Raji (cell line): Measurements from ENCODE around the gene SLC4A4.

Source experiments
- POLR2A ChIP-seq: IDR thresholded peaks from 2 replicates; pipeline ENCODE4 v1.6.1; 2011; ENCODE audit warnings: low read depth, low read length, control low read depth; ENCODE audit not compliant: insufficient read depth

SLC4A4 gene

DNA sequence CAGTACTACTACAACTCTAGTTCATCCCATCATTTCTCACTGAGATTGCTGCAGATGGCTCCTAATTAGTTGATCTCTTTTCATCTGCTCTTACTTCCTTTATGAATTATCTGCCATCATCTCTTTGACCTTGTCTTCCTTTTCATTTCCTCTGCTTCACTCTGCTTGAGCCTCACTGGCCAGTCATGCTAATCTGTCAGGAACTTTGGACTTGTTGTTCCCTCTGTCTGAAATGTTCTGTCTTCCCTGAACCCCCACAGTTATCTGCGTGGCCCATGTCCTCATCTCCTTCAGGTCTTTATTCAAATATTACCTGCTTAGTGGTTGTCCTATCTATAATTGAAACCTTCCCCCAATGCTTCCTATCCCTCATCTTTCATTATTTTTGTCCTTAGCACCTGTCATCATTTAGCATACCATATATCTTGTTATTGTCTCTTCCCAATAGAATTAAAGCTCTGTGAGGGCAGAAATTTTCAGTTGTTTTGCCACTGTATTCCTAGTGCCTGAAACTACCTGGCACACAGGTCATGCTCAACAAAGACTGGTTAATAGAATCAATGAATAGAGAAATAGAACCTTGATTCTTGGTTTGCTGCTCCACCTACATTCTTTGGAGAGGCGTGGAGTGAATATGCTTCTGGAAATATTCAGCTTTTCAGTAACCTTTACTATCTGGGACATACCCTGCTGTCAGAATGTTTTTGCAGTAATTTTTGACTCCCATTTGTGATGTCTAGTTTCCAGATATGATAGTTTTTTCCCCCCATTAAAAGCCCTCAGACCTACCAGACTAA lies 5.0 kb downstream of the SLC4A4 start:
- TF ChIP-seq POLR2A, result no peak

GRCh38 chr4:71346710-71347109 lies 7.9 kb downstream of the SLC4A4 start:
- no peak for TF ChIP-seq POLR2A

- TF ChIP-seq POLR2A, result no peak
These were observed 9.8 kb downstream of the SLC4A4 start for GRCh38 chr4:71348586-71348985.

DNA sequence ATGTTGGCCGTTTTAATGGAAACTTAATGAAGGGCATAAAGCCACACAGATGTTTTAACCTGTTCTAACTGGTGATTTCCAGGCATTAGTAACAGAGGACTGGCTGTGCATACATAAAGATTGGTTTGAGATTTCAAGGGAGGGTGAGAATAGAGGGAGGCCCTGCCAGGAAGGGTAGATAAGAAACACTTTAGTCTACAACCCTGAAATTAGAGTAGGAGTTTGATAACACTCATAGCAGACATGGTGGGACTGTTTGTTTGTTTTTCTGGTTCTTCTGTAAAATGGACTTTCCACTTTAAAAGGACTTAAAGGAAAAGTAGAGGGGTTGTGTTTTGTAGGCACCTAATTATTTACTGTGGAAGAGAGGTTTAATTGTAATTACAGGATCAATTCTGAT lies 16.2 kb downstream of the SLC4A4 start:
- TF ChIP-seq POLR2A, result no peak

- no peak for TF ChIP-seq POLR2A
These were observed 17.2 kb downstream of the SLC4A4 start for GRCh38 chr4:71355971-71356370.

DNA sequence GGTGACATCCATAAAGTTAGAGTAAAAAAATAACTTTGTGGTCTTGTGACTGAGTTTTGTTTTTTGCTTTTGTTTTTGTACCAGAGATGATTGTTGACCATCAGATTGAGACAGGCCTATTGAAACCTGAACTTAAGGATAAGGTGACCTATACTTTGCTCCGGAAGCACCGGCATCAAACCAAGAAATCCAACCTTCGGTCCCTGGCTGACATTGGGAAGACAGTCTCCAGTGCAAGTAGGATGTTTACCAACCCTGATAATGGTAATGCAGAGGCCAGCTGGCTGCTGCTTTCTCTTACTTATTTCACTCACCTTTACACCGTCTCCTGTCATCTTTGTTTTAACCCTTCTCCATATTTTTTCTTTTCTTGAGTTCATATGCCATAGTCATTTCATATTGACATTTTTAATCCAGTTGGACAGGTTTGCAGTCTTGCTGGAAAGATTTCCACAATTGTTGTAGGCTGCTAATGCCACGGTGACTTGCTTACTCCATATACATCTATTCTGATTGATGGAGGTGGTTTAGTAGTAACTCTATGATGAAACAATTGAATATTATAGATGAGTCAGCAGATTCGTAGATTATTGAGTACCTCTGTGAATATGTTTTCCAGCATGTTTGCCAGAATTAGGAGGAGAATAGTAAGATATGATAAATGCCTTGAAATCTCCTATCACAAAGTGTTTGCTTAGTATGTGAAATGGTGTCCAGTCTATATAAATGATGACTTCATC lies 18.3 kb downstream of the SLC4A4 start:
- TF ChIP-seq POLR2A, result no peak

DNA sequence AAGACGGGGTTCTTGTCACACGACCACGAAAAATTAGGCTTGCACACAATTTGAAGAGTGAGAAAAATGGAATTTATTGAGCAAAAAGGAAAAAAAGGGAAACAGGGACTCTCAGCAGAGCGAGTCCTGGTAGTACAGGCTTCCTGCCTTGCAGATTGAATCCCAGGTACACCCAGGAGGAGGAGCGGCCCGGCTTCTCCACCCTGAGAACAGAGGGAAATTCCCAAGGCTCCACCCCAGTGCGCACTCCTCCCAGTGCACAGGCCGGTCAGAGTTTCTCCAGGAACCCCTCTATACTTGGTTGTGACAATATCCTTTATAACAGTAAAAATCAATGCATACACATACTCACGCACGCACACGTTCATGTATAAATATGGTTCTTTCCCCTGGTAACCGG lies 22.0 kb downstream of the SLC4A4 start:
- TF ChIP-seq POLR2A, result no peak

DNA sequence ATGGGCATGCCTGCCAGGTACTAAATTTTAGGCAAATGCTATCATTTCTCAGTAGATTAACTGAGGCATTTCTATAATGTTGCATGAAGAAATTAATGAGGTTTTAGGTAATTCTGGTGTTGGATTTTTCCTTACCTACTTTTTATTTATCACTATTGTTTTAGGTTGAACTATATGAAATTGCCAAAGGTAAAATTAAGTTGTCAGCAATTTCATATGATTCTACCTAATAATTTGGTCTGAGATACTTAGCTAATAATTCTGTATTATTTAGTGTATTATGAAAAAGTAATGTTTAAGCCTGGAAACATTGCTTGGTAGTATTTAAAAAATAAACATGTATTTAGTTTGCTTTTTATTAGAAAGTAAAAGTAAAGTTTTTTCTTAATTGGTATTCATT lies 22.7 kb downstream of the SLC4A4 start:
- TF ChIP-seq POLR2A, result no peak

DNA sequence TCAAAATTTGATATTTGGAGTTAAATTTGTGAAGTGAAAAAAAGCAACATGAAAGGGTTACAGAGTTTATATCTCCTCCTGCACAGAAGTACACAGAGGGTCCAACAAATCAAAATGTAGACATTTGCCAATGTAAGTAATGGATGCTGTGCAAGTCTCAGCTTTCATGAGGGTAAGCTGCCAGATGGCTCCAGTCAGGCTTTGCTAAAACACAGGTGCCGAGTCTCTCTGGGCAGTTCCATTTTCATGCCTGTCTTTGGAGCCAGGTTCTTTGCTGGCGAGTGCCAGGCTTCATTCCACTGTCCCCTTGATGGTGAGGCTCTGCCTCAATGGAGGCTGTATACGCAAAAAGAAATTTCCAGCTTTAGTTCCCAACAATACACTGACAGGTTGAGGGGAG lies 27.9 kb downstream of the SLC4A4 start:
- TF ChIP-seq POLR2A, result no peak

DNA sequence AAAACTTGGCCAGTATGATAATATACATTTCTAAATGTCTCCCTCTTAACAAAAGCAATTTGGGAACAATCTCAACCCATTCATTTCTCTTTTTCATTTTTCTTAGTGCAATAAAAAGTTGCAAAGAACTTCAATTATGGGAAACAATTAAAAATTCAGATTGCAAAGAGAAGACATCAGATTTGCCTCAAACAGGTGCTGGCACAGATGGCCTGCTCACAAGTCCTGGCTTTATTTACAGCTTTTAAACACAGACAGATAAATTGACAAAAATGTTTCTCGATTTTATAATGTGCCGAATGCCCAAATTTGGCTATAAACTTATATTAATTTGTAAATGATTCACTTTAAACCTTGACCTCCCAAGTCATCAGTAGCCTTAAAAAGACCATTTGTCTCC lies 28.7 kb downstream of the SLC4A4 start:
- TF ChIP-seq POLR2A, result no peak

DNA sequence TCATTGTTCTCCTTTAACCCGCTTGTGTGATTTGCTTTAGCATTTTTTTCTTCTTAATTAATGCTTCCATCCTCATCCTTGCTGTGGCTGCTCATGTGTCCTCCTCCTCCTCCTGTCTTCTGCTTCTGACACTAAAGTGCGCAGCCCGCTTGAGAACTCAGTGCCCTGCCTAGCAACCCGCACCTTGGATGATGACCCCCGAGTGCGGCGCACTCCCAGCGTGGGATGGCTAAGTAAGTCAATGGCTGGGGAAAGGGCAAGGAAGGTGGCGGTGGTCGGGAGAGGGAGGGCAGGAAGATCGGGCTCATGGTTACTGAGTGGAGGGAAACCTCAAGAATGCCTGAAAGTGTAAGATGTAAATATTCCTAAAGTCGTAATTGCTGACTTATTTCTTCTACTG lies 30.1 kb downstream of the SLC4A4 start:
- no peak for TF ChIP-seq POLR2A

DNA sequence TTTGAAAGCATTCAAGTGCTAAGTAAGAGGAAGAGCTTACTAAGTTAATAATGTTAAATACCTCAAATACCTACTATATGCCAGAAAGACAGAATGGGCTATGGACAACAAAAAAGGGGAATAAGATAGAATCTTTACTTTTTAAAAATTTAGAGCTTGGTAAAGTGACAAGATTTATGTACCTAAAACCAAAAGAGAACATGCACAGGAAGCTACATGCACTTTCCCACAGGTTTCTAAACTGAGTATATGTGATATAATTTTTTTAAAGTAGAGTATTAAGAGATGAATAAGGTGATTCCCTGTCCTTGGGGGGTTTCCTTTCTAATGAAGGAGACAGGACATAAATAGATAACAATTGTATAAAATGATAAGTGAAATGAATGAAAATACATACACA lies 30.7 kb downstream of the SLC4A4 start:
- no peak for TF ChIP-seq POLR2A

DNA sequence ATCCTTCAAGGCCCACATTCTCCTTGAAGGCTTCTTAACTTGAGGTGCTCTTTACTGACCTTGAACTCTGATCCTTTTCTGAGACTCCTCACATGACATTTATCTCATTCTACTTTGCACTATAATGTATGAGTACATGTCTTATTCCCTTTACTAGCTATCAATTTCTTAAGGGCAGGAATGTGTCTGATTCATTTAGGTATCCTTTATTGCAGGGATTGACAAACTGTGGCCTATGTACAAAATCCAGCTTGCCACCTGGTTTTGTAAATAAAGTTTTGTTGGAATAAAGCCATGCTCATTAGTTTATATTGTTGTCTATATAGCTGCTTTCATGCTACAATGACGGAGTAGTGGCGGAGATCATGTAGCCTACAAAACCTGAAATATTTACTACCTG lies 36.7 kb downstream of the SLC4A4 start:
- TF ChIP-seq POLR2A, result no peak

GRCh38 chr4:71377561-71377960 lies 38.7 kb downstream of the SLC4A4 start:
- no peak for TF ChIP-seq POLR2A

DNA sequence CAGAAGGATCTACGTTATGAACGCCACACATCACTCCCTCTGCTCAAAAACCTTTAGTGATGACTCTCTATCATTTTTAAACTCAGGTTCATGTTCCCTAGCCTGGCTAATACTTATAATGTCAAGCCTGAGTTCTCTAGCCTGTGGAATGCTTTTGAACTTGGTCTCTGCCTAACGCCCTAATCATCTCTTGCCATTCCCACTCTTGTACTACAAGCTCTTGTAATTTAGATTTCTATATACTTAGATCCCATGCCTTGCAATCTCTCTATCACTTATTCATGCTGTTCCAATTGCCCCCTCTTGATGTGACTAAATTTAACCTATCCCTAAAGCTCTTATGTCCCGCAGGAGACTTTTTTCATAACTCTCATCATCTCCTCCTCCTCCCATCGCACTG lies 40.3 kb downstream of the SLC4A4 start:
- no peak for TF ChIP-seq POLR2A

DNA sequence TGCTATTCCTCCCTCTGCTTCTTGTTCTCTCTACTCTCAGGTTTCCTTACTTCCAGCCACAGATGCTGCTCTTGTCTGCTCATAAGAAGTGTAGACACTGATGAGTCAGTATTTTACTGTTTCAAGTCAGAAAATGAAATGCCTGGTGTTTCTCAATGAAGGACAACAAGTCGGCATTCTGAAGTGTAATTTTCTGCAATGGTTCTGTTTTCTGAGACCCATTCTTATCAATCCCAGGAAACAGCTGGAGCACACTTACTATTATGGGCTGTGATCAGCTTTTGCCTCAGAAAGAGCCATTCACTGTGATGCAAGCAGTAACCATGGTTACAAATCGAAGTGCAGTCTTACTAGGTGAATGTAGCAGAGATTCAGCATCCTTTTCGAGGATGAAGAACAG lies 42.0 kb downstream of the SLC4A4 start:
- no peak for TF ChIP-seq POLR2A

GRCh38 chr4:71382125-71382899 lies 43.5 kb downstream of the SLC4A4 start:
- TF ChIP-seq POLR2A, result no peak
